ENCODE results near the gene APLP2.

DNA sequence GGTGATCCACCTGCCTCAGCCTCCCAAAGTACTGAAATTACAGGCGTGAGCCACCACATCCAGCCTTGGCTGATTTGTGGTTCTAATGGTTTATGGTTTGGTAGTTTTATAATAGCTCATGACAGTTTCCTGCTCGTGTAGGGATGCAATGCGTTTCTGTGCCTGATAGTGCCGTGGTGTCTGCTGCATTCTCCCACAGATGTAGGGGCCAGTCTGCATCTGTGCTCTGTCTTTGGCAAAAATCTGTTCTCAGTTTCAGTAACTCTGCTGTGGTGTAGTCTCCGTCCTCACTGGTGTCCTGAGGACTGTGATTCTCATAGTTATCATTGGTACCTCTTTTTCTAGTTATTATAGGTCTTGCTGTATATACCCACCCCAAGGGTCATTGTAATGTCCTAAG is 106.2 kb downstream of the APLP2 start:
- TF ChIP-seq EP300 (IDR thresholded peaks at IDR 0.05; ENCODE audit: low read length) (no peak), CCAR2 (IDR thresholded peaks at IDR 0.05; ENCODE audit: low read depth, low read length) (no peak), ZNF384 (IDR thresholded peaks at IDR 0.05; ENCODE audit: low read depth, low read length) (no peak), POLR2A (conservative IDR thresholded peaks at IDR 0.05) (no peak), GABPA (tag; conservative IDR thresholded peaks at IDR 0.05; ENCODE audit: low read depth) (no peak), HDAC2 (IDR thresholded peaks at IDR 0.05) (no peak)
- TF ChIP-seq, protein P1, sequence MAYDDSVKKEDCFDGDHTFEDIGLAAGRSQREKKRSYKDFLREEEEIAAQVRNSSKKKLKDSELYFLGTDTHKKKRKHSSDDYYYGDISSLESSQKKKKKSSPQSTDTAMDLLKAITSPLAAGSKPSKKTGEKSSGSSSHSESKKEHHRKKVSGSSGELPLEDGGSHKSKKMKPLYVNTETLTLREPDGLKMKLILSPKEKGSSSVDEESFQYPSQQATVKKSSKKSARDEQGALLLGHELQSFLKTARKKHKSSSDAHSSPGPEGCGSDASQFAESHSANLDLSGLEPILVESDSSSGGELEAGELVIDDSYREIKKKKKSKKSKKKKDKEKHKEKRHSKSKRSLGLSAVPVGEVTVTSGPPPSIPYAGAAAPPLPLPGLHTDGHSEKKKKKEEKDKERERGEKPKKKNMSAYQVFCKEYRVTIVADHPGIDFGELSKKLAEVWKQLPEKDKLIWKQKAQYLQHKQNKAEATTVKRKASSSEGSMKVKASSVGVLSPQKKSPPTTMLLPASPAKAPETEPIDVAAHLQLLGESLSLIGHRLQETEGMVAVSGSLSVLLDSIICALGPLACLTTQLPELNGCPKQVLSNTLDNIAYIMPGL (CRISPR knock-in tag; IDR thresholded peaks at IDR 0.05): no peak
